Left colon (tissue), 2 donors: ENCODE results near the gene ATAD3B. TPM values are rescaled to one million over a fixed set of nuclear protein-coding genes. Genes with fewer than 3 reads are reported as not detected.
A peak's percentile ranks its signal among the peaks of the same experiment; 100 is the strongest.

Source experiments
- ATAC-seq: fragments of 200-7000 bp; cut with Tn5 transposase; one replicate; pipeline ENCODE4 v1.9.1; 2020; ENCODE audit warnings: mild to moderate bottlenecking, moderate library complexity
- DNase-seq, 2 donors: peaks; one replicate each; pipeline ENCODE4 v3.0.0-alpha.2; 2020
- intact Hi-C, 2 donors: fragments of 100-400 bp; cut with DNase I in 1 of 2; cut with micrococcal nuclease in 1 of 2; formaldehyde crosslinking; loops; one replicate each; pipeline versions ENCODE4 v1.11.2 to v1.14.0; 2022; cut with DNase I, micrococcal nuclease
- total RNA-seq, 2 donors: library from RNA; stranded (reverse); fragmentation: NEBNext Ultra II Directional; extraction: Animal tissue kit (Norgen Biotek cat#: 25700); gene quantifications; one replicate each; pipeline ENCODE4 v1.2.1, GENCODE V29; 2021
- donor health status: DM: no; HTN: no; CAD: no.
- donor health status: DM: yes; HTN: yes; CAD: no.

ATAD3B gene
- total RNA-seq, 2 donors from 2014 or later, result 15.2 to 16.4 TPM

- intact Hi-C loops, result no loop called here
- DNase-seq, result peak; percentile 19 to 39
- ATAC-seq, result no peak
Measured at GRCh38 chr1:1432274-1432950, 39.2 kb upstream of the ATAD3B start.

GRCh38 chr1:1432951-1433803 lies 38.4 kb upstream of the ATAD3B start:
- peak; percentile 77 for ATAC-seq
- DNase-seq, result peak; percentile 93 to 95
- intact Hi-C loops, result no loop called here

GRCh38 chr1:1433804-1434130 lies 37.8 kb upstream of the ATAD3B start:
- no peak for ATAC-seq
- intact Hi-C loops, result no loop called here
- DNase-seq, result peak; percentile 33 to 45

- intact Hi-C loops, result no loop called here
- ATAC-seq (no peak), DNase-seq (peak; percentile 35 to 66)
Measured at GRCh38 chr1:1434131-1434823, 37.3 kb upstream of the ATAD3B start.

GRCh38 chr1:1434824-1435105 lies 36.8 kb upstream of the ATAD3B start:
- intact Hi-C loops, result no loop called here
- no peak for ATAC-seq
- no peak for DNase-seq

- intact Hi-C loops, result no loop called here
- DNase-seq, result peak; percentile 65 to 82
- ATAC-seq, result peak; percentile 51
Measured at GRCh38 chr1:1435106-1435903, 36.3 kb upstream of the ATAD3B start, which contains the start of gene VWA1. Gene VWA1 (plus strand): TSS chr1:1435690. CDS start chr1:1435749, 59 bp downstream.

- no peak for ATAC-seq
- intact Hi-C loops, result no loop called here
- DNase-seq, result no peak
Measured at GRCh38 chr1:1435911-1436629, 35.5 kb upstream of the ATAD3B start.

- ATAC-seq (no peak), DNase-seq (no peak)
- intact Hi-C loops, result no loop called here
Measured at GRCh38 chr1:1436630-1437032, 34.9 kb upstream of the ATAD3B start.

GRCh38 chr1:1437033-1437903 lies 34.3 kb upstream of the ATAD3B start:
- ATAC-seq, result no peak
- intact Hi-C loops, result no loop called here
- peak in 1 of 2 donors; percentile 34 for DNase-seq

GRCh38 chr1:1437904-1438376 lies 33.6 kb upstream of the ATAD3B start:
- intact Hi-C loops, result no loop called here
- DNase-seq, result peak; percentile 72 to 80
- peak; percentile 61 for ATAC-seq

GRCh38 chr1:1438531-1439381 lies 32.8 kb upstream of the ATAD3B start:
- intact Hi-C loops, result no loop called here
- ATAC-seq (no peak), DNase-seq (no peak)

- DNase-seq (no peak), ATAC-seq (no peak)
- intact Hi-C loops, result loop anchor here in 1 of 2 donors (5.0 kb wide), 1 partner anchor 63 kb away; no protein-coding TSS in a partner anchor
Measured at GRCh38 chr1:1439546-1440261, 31.9 kb upstream of the ATAD3B start.

GRCh38 chr1:1440262-1441001 lies 31.1 kb upstream of the ATAD3B start:
- intact Hi-C loops, result loop anchor here in 1 of 2 donors (5.0 kb wide), 1 partner anchor 62 kb away; no protein-coding TSS in a partner anchor
- ATAC-seq, result no peak
- no peak for DNase-seq

- DNase-seq (peak; percentile 31 to 65), ATAC-seq (peak; percentile 62)
Measured at GRCh38 chr1:1441002-1441888, 30.3 kb upstream of the ATAD3B start.

More at GRCh38 chr1:1441002-1441888, 30.3 kb upstream of the ATAD3B start:
- intact Hi-C loops, result loop anchor here in 1 of 2 donors (5.0 kb wide), 1 partner anchor 61 kb away; no protein-coding TSS in a partner anchor
